Activated CD4-positive, alpha-beta T cell treated with anti-CD3 and anti-CD28 coated beads, Interleukin-2, amount 10 ng/mL, durations not matched to agents 7 days and 5 days (primary cell): Measurements from ENCODE around the gene CCL18. TPM values are rescaled to one million over a fixed set of nuclear protein-coding genes. Genes with fewer than 3 reads are reported as not detected.
"Not testable (repeated sequence)": the region's sequence is repeated elsewhere in the genome, so short reads cannot be mapped to it uniquely, and the experiment has no call there.

Source experiments
- CTCF ChIA-PET: fragments of 350-600 bp; sonication (Branson Sonifier 250); formaldehyde crosslinking; loops from one replicate; lab custom pipeline; 2021; ENCODE audit warnings: antibody characterized with exemption; lab: Charles Lee
- POLR2A ChIA-PET: fragments of 350-600 bp; sonication (Branson Sonifier 250); formaldehyde crosslinking; loops from one replicate; lab custom pipeline; 2021; ENCODE audit warnings: antibody characterized with exemption; lab: Charles Lee
- DNase-seq: peaks from one replicate; pipeline ENCODE4 v3.0.0-alpha.2; 2020
- H3K27ac Mint-ChIP-seq: one replicate; pipeline ENCODE4 v1.8.0; 2021; ENCODE audit warnings: mild to moderate bottlenecking, moderate library complexity, mixed read lengths
- H3K27me3 Mint-ChIP-seq: one replicate; pipeline ENCODE4 v1.8.0; 2021; ENCODE audit warnings: mixed read lengths
- H3K36me3 Mint-ChIP-seq: one replicate; pipeline ENCODE4 v1.8.0; 2021; ENCODE audit warnings: low read depth, mixed read lengths
- H3K4me1 Mint-ChIP-seq: one replicate; pipeline ENCODE4 v1.8.0; 2021; ENCODE audit warnings: mixed read lengths
- H3K4me3 Mint-ChIP-seq: one replicate; pipeline ENCODE4 v1.8.0; 2021; ENCODE audit warnings: mild to moderate bottlenecking, moderate library complexity, mixed read lengths
- H3K9me3 Mint-ChIP-seq: one replicate; pipeline ENCODE4 v1.8.0; 2021; ENCODE audit warnings: mixed read lengths
- total RNA-seq, 2 experiments: library from RNA; stranded (reverse); gene quantifications; one replicate each; pipeline ENCODE4 v1.2.3, GENCODE V29; 2021

The CCL18 gene
- total RNA-seq, 2 experiments from 2014 or later: not detected

- peaks cover 22% of the 10 kb centered on the region for H3K4me1 Mint-ChIP-seq
- H3K36me3 Mint-ChIP-seq, CTCF ChIA-PET, POLR2A ChIA-PET, DNase-seq, H3K4me3 Mint-ChIP-seq, H3K27ac Mint-ChIP-seq, H3K9me3 Mint-ChIP-seq: not testable (repeated sequence)
- H3K27me3 Mint-ChIP-seq: peaks cover 22% of the 10 kb centered on the region
Measured at GRCh38 chr17:36092715-36093114, 28.6 kb downstream of the CCL18 start.

DNA sequence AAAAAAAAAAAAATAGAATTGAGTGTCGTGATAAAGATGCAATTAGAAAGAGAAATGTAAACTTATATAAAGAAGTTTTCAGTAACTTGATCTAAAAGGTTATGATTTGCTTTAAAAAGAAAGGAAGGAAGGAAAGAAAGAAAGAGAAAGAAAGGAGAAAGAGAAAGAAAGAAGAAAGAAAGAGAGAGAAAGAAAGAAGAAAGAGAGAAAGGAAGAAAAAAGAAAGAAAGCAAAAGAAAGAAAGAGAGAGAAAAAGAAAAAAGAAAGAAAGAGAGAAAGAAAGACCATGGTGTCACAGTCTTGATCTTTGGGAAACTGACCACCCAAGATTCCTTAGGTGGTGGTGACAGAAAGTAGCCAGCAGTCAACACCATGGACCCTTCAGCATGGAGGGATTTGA lies 30.2 kb downstream of the CCL18 start:
- H3K27me3 Mint-ChIP-seq: peaks cover 23% of the 10 kb centered on the region
- ChIA-PET CTCF (no interaction called here), POLR2A (no interaction called here)
- no peaks in the 10 kb centered on the region for H3K36me3 Mint-ChIP-seq
- H3K4me1 Mint-ChIP-seq: peaks cover 22% of the 10 kb centered on the region
- no peak for DNase-seq
- H3K27ac Mint-ChIP-seq: no peak overlapping the region
- no peak overlapping the region for H3K4me3 Mint-ChIP-seq
- no peaks in the 10 kb centered on the region for H3K9me3 Mint-ChIP-seq

DNA sequence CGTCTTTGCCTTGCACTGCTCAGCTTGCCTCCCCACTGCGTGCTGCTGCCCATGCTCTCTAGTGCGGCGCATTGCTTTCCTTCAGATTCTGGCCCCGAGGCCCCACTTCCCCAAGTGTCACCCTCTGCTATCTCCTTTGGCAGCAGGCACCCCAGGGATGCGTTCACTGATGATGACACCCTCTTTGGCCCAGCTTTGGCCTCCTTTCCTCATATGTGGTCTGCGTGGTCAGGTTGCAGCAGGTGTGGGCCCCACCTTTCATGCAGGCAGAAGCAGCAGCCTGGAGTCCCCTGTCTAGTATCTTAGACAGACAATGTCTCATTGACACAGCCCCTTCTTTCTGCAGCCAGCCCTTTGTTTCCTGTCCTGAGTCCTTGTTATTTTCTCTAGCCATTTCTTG lies 30.7 kb downstream of the CCL18 start:
- DNase-seq: no peak

DNA sequence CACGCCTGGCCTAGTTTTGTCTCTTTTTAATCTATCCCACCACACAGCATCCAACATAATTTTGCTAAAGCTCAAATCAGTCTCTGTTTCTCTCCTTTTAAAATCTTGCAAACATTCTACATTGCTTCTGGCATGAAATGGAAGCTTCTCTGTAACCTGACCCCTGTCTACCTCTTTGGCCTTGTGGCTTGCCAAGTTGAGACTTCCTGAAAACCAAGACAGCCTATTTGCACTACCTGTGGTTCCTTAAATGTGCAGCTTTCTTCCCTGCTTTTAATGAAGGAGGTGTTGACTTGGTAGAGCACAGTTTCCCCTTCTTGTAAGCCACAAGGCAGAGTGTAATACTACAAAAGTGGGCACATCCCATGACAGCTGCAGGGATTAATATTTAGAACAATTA lies 31.9 kb downstream of the CCL18 start:
- H3K36me3 Mint-ChIP-seq: no peaks in the 10 kb centered on the region
- no peak overlapping the region for H3K4me3 Mint-ChIP-seq
- POLR2A ChIA-PET: no interaction called here
- H3K9me3 Mint-ChIP-seq: no peaks in the 10 kb centered on the region
- H3K4me1 Mint-ChIP-seq: peaks cover 11% of the 10 kb centered on the region
- no peak for DNase-seq
- no peak overlapping the region for H3K27ac Mint-ChIP-seq
- CTCF ChIA-PET: interaction anchor here (0.6 kb wide), 1 partner anchor 158 kb away, joined by 3 read pairs; no protein-coding TSS in a partner anchor
- H3K27me3 Mint-ChIP-seq: peaks cover 25% of the 10 kb centered on the region

More for the DNA sequence above, 30.7 kb downstream of the CCL18 start:
- Mint-ChIP-seq H3K4me1 (peaks cover 20% of the 10 kb centered on the region), H3K4me3 (no peak overlapping the region), H3K36me3 (no peaks in the 10 kb centered on the region), H3K9me3 (no peaks in the 10 kb centered on the region), H3K27me3 (peaks cover 28% of the 10 kb centered on the region), H3K27ac (no peak overlapping the region)
- POLR2A ChIA-PET: no interaction called here
- CTCF ChIA-PET: no interaction called here

DNA sequence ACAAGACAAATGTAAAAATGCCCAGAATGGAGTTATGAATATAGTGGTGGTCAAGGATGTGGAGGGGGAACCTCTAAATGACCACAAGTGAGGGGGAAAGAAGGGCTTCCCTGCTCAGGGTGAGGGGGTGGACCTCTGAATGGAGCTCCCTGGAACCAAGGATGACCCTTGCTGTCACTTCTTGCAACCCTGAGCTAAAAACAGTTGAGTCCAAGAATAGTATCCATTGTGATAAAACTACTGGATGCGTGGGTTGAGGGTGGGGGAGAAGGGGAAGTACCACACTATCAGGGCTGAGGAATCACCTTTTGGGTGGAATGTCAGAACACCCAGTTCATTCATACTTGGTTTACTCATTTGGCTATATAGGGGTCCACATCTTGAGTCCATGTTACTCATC lies 34.9 kb downstream of the CCL18 start:
- H3K4me3 Mint-ChIP-seq, DNase-seq, POLR2A ChIA-PET, H3K9me3 Mint-ChIP-seq, H3K27ac Mint-ChIP-seq, H3K36me3 Mint-ChIP-seq, H3K4me1 Mint-ChIP-seq: not testable (repeated sequence)
- H3K27me3 Mint-ChIP-seq: peaks cover 20% of the 10 kb centered on the region
- CTCF ChIA-PET: interaction anchor here (0.6 kb wide), 1 partner anchor 233 kb away, joined by 3 read pairs; no protein-coding TSS in a partner anchor

- Mint-ChIP-seq H3K27me3 (peaks cover 21% of the 10 kb centered on the region), H3K4me3 (peak within 1 kb of the TSS; percentile 14)
- POLR2A ChIA-PET, H3K27ac Mint-ChIP-seq, H3K9me3 Mint-ChIP-seq, DNase-seq, H3K4me1 Mint-ChIP-seq, CTCF ChIA-PET, H3K36me3 Mint-ChIP-seq: not testable (repeated sequence)
Measured at GRCh38 chr17:36103401-36103975, 39.4 kb downstream of the CCL18 start, which contains the start of gene CCL4. Gene CCL4, plus strand, starts transcription at chr17:36103827. Its CDS starts 79 bp downstream, at chr17:36103906.

- DNase-seq, POLR2A ChIA-PET, H3K36me3 Mint-ChIP-seq, H3K9me3 Mint-ChIP-seq, H3K4me1 Mint-ChIP-seq, H3K27ac Mint-ChIP-seq, CTCF ChIA-PET, H3K4me3 Mint-ChIP-seq: not testable (repeated sequence)
- H3K27me3 Mint-ChIP-seq: peaks cover 24% of the 10 kb centered on the region
Measured at GRCh38 chr17:36104246-36104645, 40.2 kb downstream of the CCL18 start.

DNA sequence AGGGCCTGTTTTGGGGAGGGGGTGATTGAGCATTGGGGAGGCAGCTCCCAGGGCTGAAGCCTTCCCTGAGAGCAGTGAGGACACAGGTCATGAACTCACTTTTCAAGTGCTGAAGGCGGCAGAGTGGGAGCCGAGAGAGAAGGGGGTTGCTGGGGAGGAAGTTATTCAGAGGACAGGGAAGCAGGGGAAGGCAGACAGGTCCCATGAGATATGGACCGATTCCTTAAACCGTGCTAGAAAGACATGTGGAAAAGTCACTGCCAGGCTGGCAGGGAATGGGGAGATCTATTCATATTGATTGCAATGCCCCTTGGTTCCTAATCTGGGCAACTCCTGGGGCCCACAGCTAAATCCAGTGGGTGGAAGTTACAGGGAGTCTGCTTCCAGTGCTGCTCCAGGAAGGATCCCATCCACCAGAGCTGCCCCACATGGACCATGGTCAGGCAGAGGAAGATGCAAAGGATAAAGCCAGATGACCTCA lies 40.7 kb downstream of the CCL18 start:
- H3K4me1 Mint-ChIP-seq: peaks cover 1% of the 10 kb centered on the region

GRCh38 chr17:36105781-36106492 lies 41.9 kb downstream of the CCL18 start:
- DNase-seq: no peak
- H3K4me3 Mint-ChIP-seq: no peak overlapping the region
- H3K9me3 Mint-ChIP-seq: no peaks in the 10 kb centered on the region
- peaks cover 20% of the 10 kb centered on the region for H3K27me3 Mint-ChIP-seq
- H3K4me1 Mint-ChIP-seq: peaks cover 1% of the 10 kb centered on the region
- CTCF ChIA-PET: interaction anchor here (1.4 kb wide), 1 partner anchor 131 kb away, joined by 3 read pairs; no protein-coding TSS in a partner anchor
- H3K36me3 Mint-ChIP-seq: no peaks in the 10 kb centered on the region
- H3K27ac Mint-ChIP-seq: no peak overlapping the region
- POLR2A ChIA-PET: interaction anchor here (0.7 kb wide), 1 partner anchor 597 kb away, joined by 3 read pairs; no protein-coding TSS in a partner anchor

More for the DNA sequence above, 40.7 kb downstream of the CCL18 start:
- no peak overlapping the region for H3K27ac Mint-ChIP-seq
- DNase-seq: no peak
- no peak overlapping the region for H3K4me3 Mint-ChIP-seq
- POLR2A ChIA-PET: no interaction called here
- H3K36me3 Mint-ChIP-seq: no peaks in the 10 kb centered on the region
- CTCF ChIA-PET: no interaction called here
- H3K27me3 Mint-ChIP-seq: peaks cover 20% of the 10 kb centered on the region
- H3K9me3 Mint-ChIP-seq: no peaks in the 10 kb centered on the region

DNA sequence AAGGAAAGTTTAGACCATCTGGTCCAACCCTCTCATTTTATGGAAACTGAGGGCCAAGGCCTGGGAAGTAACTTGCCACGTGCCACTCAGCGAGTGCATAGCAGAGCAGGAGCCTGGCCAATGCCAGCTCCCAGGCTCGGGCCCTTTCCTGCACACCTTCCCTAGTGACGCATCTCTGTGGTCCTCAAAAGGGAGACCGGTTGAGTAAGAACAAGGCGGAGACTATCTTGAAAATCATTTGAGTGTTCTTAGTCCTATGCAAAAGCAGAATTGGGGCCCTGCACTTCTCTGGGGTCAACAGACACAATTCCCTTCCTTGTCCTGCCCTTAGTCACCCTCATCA lies 42.4 kb downstream of the CCL18 start:
- H3K36me3 Mint-ChIP-seq: no peaks in the 10 kb centered on the region
- H3K4me1 Mint-ChIP-seq: peaks cover 1% of the 10 kb centered on the region
- no peak for DNase-seq
- ChIA-PET POLR2A (interaction anchor here (0.7 kb wide), 1 partner anchor 597 kb away, joined by 3 read pairs; no protein-coding TSS in a partner anchor), CTCF (interaction anchor here (1.4 kb wide), 1 partner anchor 131 kb away, joined by 3 read pairs; no protein-coding TSS in a partner anchor)
- no peak overlapping the region for H3K4me3 Mint-ChIP-seq
- peaks cover 20% of the 10 kb centered on the region for H3K27me3 Mint-ChIP-seq
- no peaks in the 10 kb centered on the region for H3K9me3 Mint-ChIP-seq
- no peak overlapping the region for H3K27ac Mint-ChIP-seq

DNA sequence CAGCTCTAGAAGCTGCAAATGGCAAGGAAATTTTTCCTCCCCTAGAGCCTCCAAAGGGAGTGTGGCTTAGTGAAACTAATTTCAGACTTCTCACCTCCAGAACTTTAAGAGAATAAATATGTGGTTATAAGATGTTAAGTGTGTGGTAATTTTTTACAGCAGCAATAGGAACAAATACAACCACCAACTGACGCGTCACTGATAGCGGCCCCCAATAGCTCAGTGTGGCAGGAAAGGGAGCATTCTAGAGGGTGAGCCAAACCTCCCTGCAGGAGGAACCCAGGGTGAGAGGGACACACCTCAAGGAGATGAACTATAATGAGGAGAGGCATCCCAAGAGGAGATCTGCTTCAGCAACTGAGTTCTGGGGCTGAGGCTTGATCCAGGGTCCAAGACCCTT lies 43.6 kb downstream of the CCL18 start:
- Mint-ChIP-seq H3K9me3 (peaks cover 4% of the 10 kb centered on the region), H3K4me1 (peaks cover 1% of the 10 kb centered on the region), H3K27me3 (peaks cover 19% of the 10 kb centered on the region), H3K36me3 (no peaks in the 10 kb centered on the region), H3K27ac (no peak overlapping the region), H3K4me3 (no peak overlapping the region)
- DNase-seq: no peak
- ChIA-PET CTCF (interaction anchor here (1.5 kb wide), 1 partner anchor 11 kb away, joined by 3 read pairs; no protein-coding TSS in a partner anchor), POLR2A (no interaction called here)

DNA sequence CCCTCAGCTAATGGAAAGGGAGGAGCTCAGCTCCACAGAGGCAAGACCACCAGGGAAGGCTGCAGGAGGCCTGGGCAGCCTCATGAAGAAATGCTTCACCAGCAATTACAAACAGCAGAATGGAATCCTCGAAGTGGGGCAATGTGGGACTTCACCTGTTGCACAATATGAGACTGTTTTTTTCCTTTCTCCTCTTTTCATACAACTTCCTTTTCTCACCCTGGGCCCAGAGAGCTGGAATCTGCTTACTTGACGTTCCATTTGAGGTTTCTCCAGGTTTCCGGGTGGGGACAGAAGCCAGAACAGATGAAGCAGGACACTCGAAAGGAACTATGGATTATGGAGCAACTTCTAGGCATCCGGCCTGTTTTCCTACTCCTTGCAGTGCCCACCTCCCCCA lies 44.2 kb downstream of the CCL18 start:
- DNase-seq, H3K36me3 Mint-ChIP-seq, H3K4me3 Mint-ChIP-seq, H3K4me1 Mint-ChIP-seq, H3K9me3 Mint-ChIP-seq, H3K27ac Mint-ChIP-seq, POLR2A ChIA-PET: not testable (repeated sequence)
- H3K27me3 Mint-ChIP-seq: peaks cover 18% of the 10 kb centered on the region
- CTCF ChIA-PET: interaction anchor here (1.5 kb wide), 1 partner anchor 10 kb away, joined by 3 read pairs; no protein-coding TSS in a partner anchor

GRCh38 chr17:36111068-36111490 lies 47.0 kb downstream of the CCL18 start:
- ChIA-PET CTCF (interaction anchor here (1.0 to 1.7 kb wide), 2 partner anchors 11 to 38 kb away, joined by 3 read pairs; no protein-coding TSS in a partner anchor), POLR2A (no interaction called here)
- H3K9me3 Mint-ChIP-seq: peaks cover 4% of the 10 kb centered on the region

More at GRCh38 chr17:36111068-36111490, 47.0 kb downstream of the CCL18 start:
- Mint-ChIP-seq H3K4me3 (no peak overlapping the region), H3K4me1 (no peaks in the 10 kb centered on the region), H3K36me3 (no peaks in the 10 kb centered on the region), H3K27me3 (peaks cover 5% of the 10 kb centered on the region), H3K27ac (no peak overlapping the region)
- DNase-seq: no peak
